HepG2 (cell line): ENCODE measurements around the gene FXR2. TPM values are rescaled to one million over a fixed set of nuclear protein-coding genes. Genes with fewer than 3 reads are reported as not detected.

Source experiments
- ASH2L ChIP-seq: fragments of 300-600, 200-600 bp; sonication (generic); IDR thresholded peaks from 2 replicates; pipeline ENCODE4 v1.7.0; 2017; ENCODE audit warnings: low read depth, mild to moderate bottlenecking, moderate library complexity, mixed read lengths, low read length; ENCODE audit not compliant: insufficient read length
- ATF7 ChIP-seq, 2 experiments: fragments of 450-650 bp in 1 of 2; sonication (generic) in 1 of 2; formaldehyde crosslinking in 1 of 2; IDR thresholded peaks; 2 replicates each; pipeline versions ENCODE4 v1.4.0 to v1.6.1; 2016 to 2020; ENCODE audit warnings: antibody characterized with exemption in 1 of 2, mild to moderate bottlenecking in 1 of 2, missing genetic modification reagents in 1 of 2
- ATF7-NPFF ChIP-seq: sonication (generic); formaldehyde crosslinking; IDR thresholded peaks from 2 replicates; pipeline ENCODE4 v1.8.1; 2023; ENCODE audit warnings: mild to moderate bottlenecking, low read depth, missing genetic modification reagents, moderate library complexity
- CHCHD3 ChIP-seq: sonication (generic); formaldehyde crosslinking; IDR thresholded peaks from 2 replicates; pipeline ENCODE4 v1.8.0; 2022; ENCODE audit warnings: mild to moderate bottlenecking, missing genetic modification reagents, moderate library complexity
- CREB1 ChIP-seq, 2 experiments: fragments of 450-650 bp in 1 of 2; IDR thresholded peaks; 2 replicates each; pipeline ENCODE4 v1.6.1; 2016 to 2017; ENCODE audit warnings: control low read depth in 1 of 2, mild to moderate bottlenecking in 1 of 2, missing compliant biosample characterization in 1 of 2, missing genetic modification characterization in 1 of 2
- DNMT3B ChIP-seq: conservative IDR thresholded peaks from 2 replicates; pipeline ENCODE4 v1.6.1; 2016; ENCODE audit warnings: missing biosample characterization, control low read depth
- ELF3 ChIP-seq: IDR thresholded peaks from 2 replicates; pipeline ENCODE4 v1.6.1; 2016; ENCODE audit warnings: missing genetic modification reagents, missing compliant biosample characterization
- MIER3 ChIP-seq: IDR thresholded peaks from 2 replicates; pipeline ENCODE4 v1.6.1; 2016; ENCODE audit warnings: missing compliant biosample characterization, borderline replicate concordance
- POLR2A ChIP-seq, 2 experiments: IDR thresholded peaks; 2 replicates each; pipeline ENCODE4 v1.6.1; 2011; ENCODE audit warnings: low read depth in 2 of 2, low read length in 2 of 2, mild to moderate bottlenecking in 1 of 2, moderate library complexity in 1 of 2; ENCODE audit not compliant: insufficient read depth in 1 of 2
- REPIN1 ChIP-seq: sonication (generic); formaldehyde crosslinking; IDR thresholded peaks from 2 replicates; pipeline ENCODE4 v1.8.0; 2022; ENCODE audit warnings: missing genetic modification reagents, low read depth, mild to moderate bottlenecking, borderline replicate concordance
- ZNF746 ChIP-seq: sonication (generic); formaldehyde crosslinking; IDR thresholded peaks from 2 replicates; pipeline ENCODE4 v1.8.0; 2022; ENCODE audit warnings: mild to moderate bottlenecking, missing genetic modification reagents
- ZNF749 ChIP-seq: sonication (generic); formaldehyde crosslinking; IDR thresholded peaks from 2 replicates; pipeline ENCODE4 v1.8.0; 2022; ENCODE audit warnings: mild to moderate bottlenecking, missing genetic modification reagents, moderate library complexity, borderline replicate concordance
- polyA plus RNA-seq, 8 experiments: library from polyadenylated mRNA; depleted of rRNA in 3 of 8; stranded (reverse) in 7 of 8; unstranded in 1 of 8; fragments of >200 nt; fragmentation: Illumina TruSeq in 4 of 8; extraction: Trizol in 4 of 8; gene quantifications; 2 replicates each; pipeline versions ENCODE4 v1.2.1 to v1.2.3, GENCODE V29; 2011 to 2016; ENCODE audit warnings: low read depth in 4 of 8, missing spikeins in 1 of 8, mixed read lengths in 1 of 8; ENCODE audit not compliant: insufficient read depth in 1 of 8
- total RNA-seq, 5 experiments: library from RNA; depleted of rRNA; stranded (reverse); fragments of >200 nt; fragmentation: Illumina TruSeq; extraction: Trizol; gene quantifications; 2 replicates each; pipeline ENCODE4 v1.2.3, GENCODE V29; 2016; ENCODE audit warnings: low read depth in 1 of 5
- TF ChIP-seq, protein P1 (sequence below): sonication (generic); formaldehyde crosslinking; conservative IDR thresholded peaks from 2 replicates; pipeline ENCODE4 v1.5.0; 2020; ENCODE audit warnings: missing genetic modification reagents
- TF ChIP-seq, protein P2 (sequence below): IDR thresholded peaks from 2 replicates; pipeline ENCODE4 v1.6.1; 2016
- TF ChIP-seq, protein P3 (sequence below): sonication (generic); formaldehyde crosslinking; IDR thresholded peaks from 2 replicates; pipeline ENCODE4 v1.5.0; 2020; ENCODE audit warnings: mild to moderate bottlenecking, missing genetic modification reagents
- TF ChIP-seq, protein P4 (sequence below): sonication (generic); formaldehyde crosslinking; IDR thresholded peaks from 2 replicates; pipeline ENCODE4 v1.4.0; 2020; ENCODE audit warnings: missing genetic modification reagents
- TF ChIP-seq, protein P5 (sequence below): sonication (generic); formaldehyde crosslinking; IDR thresholded peaks from 2 replicates; pipeline ENCODE4 v1.5.0; 2020; ENCODE audit warnings: missing genetic modification reagents, mild to moderate bottlenecking, borderline replicate concordance
- TF ChIP-seq, protein P6 (sequence below): sonication (generic); formaldehyde crosslinking; IDR thresholded peaks from 2 replicates; pipeline ENCODE4 v1.5.1; 2020; ENCODE audit warnings: missing genetic modification reagents, mild to moderate bottlenecking, borderline replicate concordance

The FXR2 gene
- total and polyA plus RNA-seq, 2 of the 13 experiments (the other 11 are each of a cell fraction or from before 2014, with no cell fraction given) = 20.9 to 24.4 TPM

DNA sequence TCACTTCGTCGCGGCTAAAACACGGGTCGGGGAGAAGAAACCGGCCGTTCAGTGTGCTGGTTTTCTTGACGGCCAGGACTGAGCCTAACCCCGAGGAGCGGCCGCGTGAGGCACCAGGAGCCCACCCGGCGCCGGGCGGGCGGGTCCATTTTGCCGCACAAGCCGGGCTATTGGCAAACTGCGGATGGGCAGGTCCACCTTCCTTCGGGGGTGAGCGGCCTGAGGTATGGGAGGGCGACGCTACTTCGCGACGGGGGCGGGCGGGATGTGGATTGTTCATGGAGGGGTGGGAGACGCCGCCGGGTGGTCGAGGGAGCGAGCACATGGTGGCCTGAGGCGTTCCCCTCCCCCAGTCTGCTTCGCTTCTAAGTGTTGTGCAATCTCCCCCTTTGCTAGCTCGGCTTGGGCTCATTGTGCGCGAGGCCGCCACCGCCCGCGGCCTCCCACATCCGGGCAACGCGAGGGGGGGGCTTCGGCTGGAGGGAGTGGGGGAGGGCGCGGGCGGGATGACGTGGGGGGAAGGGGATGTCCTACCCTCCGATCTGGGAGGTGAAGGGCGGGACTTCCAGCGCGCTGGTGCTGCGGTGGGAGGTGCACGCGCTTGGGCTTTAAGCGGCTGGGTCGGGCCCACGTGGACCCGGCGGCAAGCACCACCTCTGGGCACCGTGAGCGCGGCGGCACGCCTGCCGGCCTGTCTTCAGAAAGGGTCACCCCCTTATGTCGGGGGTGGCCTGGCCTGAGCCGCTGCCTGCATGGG, 41.2 kb downstream of the FXR2 start (continued):
- TF ChIP-seq, protein P1, sequence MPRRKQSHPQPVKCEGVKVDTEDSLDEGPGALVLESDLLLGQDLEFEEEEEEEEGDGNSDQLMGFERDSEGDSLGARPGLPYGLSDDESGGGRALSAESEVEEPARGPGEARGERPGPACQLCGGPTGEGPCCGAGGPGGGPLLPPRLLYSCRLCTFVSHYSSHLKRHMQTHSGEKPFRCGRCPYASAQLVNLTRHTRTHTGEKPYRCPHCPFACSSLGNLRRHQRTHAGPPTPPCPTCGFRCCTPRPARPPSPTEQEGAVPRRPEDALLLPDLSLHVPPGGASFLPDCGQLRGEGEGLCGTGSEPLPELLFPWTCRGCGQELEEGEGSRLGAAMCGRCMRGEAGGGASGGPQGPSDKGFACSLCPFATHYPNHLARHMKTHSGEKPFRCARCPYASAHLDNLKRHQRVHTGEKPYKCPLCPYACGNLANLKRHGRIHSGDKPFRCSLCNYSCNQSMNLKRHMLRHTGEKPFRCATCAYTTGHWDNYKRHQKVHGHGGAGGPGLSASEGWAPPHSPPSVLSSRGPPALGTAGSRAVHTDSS (CRISPR knock-in tag) = 0 out of 2 replicates have a peak, but pooled peaks have one; percentile 45
- TF ChIP-seq, protein P2, sequence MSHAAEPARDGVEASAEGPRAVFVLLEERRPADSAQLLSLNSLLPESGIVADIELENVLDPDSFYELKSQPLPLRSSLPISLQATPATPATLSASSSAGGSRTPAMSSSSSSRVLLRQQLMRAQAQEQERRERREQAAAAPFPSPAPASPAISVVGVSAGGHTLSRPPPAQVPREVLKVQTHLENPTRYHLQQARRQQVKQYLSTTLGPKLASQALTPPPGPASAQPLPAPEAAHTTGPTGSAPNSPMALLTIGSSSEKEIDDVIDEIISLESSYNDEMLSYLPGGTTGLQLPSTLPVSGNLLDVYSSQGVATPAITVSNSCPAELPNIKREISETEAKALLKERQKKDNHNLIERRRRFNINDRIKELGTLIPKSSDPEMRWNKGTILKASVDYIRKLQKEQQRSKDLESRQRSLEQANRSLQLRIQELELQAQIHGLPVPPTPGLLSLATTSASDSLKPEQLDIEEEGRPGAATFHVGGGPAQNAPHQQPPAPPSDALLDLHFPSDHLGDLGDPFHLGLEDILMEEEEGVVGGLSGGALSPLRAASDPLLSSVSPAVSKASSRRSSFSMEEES (CRISPR knock-in tag) = peak; percentile 45; the same call in 1 of the 2 replicates
- TF ChIP-seq ZNF746 (peak; percentile 79), CREB1 (IDR thresholded peaks at IDR 0.05) (peak; percentile 69; the same call in 1 of the 2 replicates), CREB1 (CRISPR knock-in tag; IDR thresholded peaks at IDR 0.05) (peak; percentile 72), ZNF749 (peak; percentile 36; the same call in 1 of the 2 replicates), CHCHD3 (CRISPR knock-in tag) (no peak), ASH2L (peak; percentile 48), REPIN1 (CRISPR knock-in tag) (peak; percentile 55), ATF7-NPFF (CRISPR knock-in tag) (peak; percentile 51; the same call in 1 of the 2 replicates), POLR2A (IDR thresholded peaks at IDR 0.05; ENCODE audit: insufficient read depth in 1 of 2, low read depth in 2 of 2, low read length in 2 of 2) (peak; percentile 66 to 71), DNMT3B (CRISPR knock-in tag) (no peak), ELF3 (CRISPR knock-in tag) (peak; percentile 49; the same call in 1 of the 2 replicates), MIER3 (peak; percentile 62; the same call in 1 of the 2 replicates), ATF7 (IDR thresholded peaks at IDR 0.05) (peak; percentile 25; the same call in 1 of the 2 replicates), ATF7 (CRISPR knock-in tag; IDR thresholded peaks at IDR 0.05) (no peak)
- TF ChIP-seq, protein P3, sequence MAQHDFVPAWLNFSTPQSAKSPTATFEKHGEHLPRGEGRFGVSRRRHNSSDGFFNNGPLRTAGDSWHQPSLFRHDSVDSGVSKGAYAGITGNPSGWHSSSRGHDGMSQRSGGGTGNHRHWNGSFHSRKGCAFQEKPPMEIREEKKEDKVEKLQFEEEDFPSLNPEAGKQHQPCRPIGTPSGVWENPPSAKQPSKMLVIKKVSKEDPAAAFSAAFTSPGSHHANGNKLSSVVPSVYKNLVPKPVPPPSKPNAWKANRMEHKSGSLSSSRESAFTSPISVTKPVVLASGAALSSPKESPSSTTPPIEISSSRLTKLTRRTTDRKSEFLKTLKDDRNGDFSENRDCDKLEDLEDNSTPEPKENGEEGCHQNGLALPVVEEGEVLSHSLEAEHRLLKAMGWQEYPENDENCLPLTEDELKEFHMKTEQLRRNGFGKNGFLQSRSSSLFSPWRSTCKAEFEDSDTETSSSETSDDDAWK (CRISPR knock-in tag) = no peak
- TF ChIP-seq, protein P4, sequence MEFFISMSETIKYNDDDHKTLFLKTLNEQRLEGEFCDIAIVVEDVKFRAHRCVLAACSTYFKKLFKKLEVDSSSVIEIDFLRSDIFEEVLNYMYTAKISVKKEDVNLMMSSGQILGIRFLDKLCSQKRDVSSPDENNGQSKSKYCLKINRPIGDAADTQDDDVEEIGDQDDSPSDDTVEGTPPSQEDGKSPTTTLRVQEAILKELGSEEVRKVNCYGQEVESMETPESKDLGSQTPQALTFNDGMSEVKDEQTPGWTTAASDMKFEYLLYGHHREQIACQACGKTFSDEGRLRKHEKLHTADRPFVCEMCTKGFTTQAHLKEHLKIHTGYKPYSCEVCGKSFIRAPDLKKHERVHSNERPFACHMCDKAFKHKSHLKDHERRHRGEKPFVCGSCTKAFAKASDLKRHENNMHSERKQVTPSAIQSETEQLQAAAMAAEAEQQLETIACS (CRISPR knock-in tag) = no peak; the same call in none of the 2 replicates
- TF ChIP-seq, protein P5, sequence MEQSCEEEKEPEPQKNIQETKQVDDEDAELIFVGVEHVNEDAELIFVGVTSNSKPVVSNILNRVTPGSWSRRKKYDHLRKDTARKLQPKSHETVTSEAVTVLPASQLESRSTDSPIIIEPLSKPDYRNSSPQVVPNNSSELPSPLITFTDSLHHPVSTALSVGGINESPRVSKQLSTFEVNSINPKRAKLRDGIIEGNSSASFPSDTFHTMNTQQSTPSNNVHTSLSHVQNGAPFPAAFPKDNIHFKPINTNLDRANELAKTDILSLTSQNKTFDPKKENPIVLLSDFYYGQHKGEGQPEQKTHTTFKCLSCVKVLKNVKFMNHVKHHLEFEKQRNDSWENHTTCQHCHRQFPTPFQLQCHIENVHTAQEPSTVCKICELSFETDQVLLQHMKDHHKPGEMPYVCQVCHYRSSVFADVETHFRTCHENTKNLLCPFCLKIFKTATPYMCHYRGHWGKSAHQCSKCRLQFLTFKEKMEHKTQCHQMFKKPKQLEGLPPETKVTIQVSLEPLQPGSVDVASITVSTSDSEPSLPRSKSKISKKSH (CRISPR knock-in tag) = peak; percentile 41; the same call in 1 of the 2 replicates
- TF ChIP-seq, protein P6, sequence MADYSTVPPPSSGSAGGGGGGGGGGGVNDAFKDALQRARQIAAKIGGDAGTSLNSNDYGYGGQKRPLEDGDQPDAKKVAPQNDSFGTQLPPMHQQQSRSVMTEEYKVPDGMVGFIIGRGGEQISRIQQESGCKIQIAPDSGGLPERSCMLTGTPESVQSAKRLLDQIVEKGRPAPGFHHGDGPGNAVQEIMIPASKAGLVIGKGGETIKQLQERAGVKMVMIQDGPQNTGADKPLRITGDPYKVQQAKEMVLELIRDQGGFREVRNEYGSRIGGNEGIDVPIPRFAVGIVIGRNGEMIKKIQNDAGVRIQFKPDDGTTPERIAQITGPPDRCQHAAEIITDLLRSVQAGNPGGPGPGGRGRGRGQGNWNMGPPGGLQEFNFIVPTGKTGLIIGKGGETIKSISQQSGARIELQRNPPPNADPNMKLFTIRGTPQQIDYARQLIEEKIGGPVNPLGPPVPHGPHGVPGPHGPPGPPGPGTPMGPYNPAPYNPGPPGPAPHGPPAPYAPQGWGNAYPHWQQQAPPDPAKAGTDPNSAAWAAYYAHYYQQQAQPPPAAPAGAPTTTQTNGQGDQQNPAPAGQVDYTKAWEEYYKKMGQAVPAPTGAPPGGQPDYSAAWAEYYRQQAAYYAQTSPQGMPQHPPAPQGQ (CRISPR knock-in tag) = peak; percentile 70; the same call in 1 of the 2 replicates
